CD4-positive, alpha-beta T cell (primary cell): ENCODE data around the gene METTL15. TPM values are rescaled to one million over a fixed set of nuclear protein-coding genes. Genes with fewer than 3 reads are reported as not detected.

Experiments used
- ATAC-seq: fragments of 200-7000 bp; cut with Tn5 transposase; one replicate; pipeline ENCODE4 v1.10.0; 2022; ENCODE audit warnings: mild to moderate bottlenecking; ENCODE audit not compliant: poor library complexity
- CTCF ChIA-PET: fragments of 350-600 bp; sonication (Branson Sonifier 250); formaldehyde crosslinking; loops from one replicate; lab custom pipeline; 2021; ENCODE audit warnings: antibody characterized with exemption, inconsistent platforms; lab: Charles Lee
- POLR2A ChIA-PET: fragments of 350-600 bp; sonication (Branson Sonifier 250); formaldehyde crosslinking; loops from one replicate; lab custom pipeline; 2021; ENCODE audit warnings: antibody characterized with exemption, inconsistent platforms; lab: Charles Lee
- DNase-seq, 14 experiments: peaks; one replicate each; pipeline ENCODE4 v3.0.0-alpha.2; 2013 to 2020; ENCODE audit warnings: mixed read lengths in 2 of 14
- H3K27ac ChIP-seq, 2 donors: one replicate each; pipeline versions ENCODE4 v1.5.1 to v1.7.0; 2013; ENCODE audit warnings: low read length in 2 of 2, low read depth in 1 of 2, mild to moderate bottlenecking in 1 of 2
- H3K27me3 ChIP-seq, 2 experiments: 1 replicate in 1 of 2; 2 replicates in 1 of 2; pipeline versions ENCODE4 v1.6.1 to v1.7.0; 2013; ENCODE audit warnings: low read length in 2 of 2, control low read depth in 1 of 2, mild to moderate bottlenecking in 1 of 2, moderate library complexity in 1 of 2; ENCODE audit not compliant: insufficient read depth in 2 of 2, control insufficient read depth in 1 of 2
- H3K36me3 ChIP-seq: one replicate; pipeline ENCODE4 v1.6.1; 2013; ENCODE audit warnings: low read length, control low read depth; ENCODE audit not compliant: insufficient read depth
- H3K4me1 ChIP-seq: one replicate; pipeline ENCODE4 v1.6.1; 2013; ENCODE audit warnings: low read length, control low read depth; ENCODE audit not compliant: insufficient read depth
- H3K4me3 ChIP-seq: one replicate; pipeline ENCODE4 v1.5.1; 2013; ENCODE audit warnings: mild to moderate bottlenecking, low read length, moderate library complexity
- H3K9me3 ChIP-seq, 2 experiments: 1 replicate in 1 of 2; 2 replicates in 1 of 2; pipeline versions ENCODE4 v1.6.1 to v1.7.0; 2013; ENCODE audit warnings: low read length in 2 of 2, mild to moderate bottlenecking in 2 of 2, control low read depth in 1 of 2, moderate library complexity in 1 of 2; ENCODE audit not compliant: control insufficient read depth in 1 of 2, insufficient read depth in 1 of 2
- H3K27ac Mint-ChIP-seq: one replicate; pipeline ENCODE4 v1.8.0; 2020; ENCODE audit warnings: mixed read lengths
- H3K27me3 Mint-ChIP-seq: one replicate; pipeline ENCODE4 v1.8.0; 2021; ENCODE audit warnings: mixed read lengths
- H3K36me3 Mint-ChIP-seq: one replicate; pipeline ENCODE4 v1.8.0; 2021; ENCODE audit warnings: low read depth, mixed read lengths
- H3K4me1 Mint-ChIP-seq: one replicate; pipeline ENCODE4 v1.8.0; 2021; ENCODE audit warnings: low read depth, mixed read lengths
- H3K4me3 Mint-ChIP-seq: one replicate; pipeline ENCODE4 v1.8.0; 2020; ENCODE audit warnings: mild to moderate bottlenecking, mixed read lengths
- H3K9me3 Mint-ChIP-seq: one replicate; pipeline ENCODE4 v1.8.0; 2020; ENCODE audit warnings: mixed read lengths
- intact Hi-C, 2 experiments: fragments of 100-400 bp; cut with DNase I in 1 of 2; cut with micrococcal nuclease in 1 of 2; formaldehyde crosslinking; loops; one replicate each; pipeline versions ENCODE4 v1.15.1 to v1.9.0; 2023 to 2025; cut with DNase I, micrococcal nuclease
- total RNA-seq, 174 experiments: library from RNA in 2 of 174; stranded (reverse) in 2 of 174; gene quantifications; one replicate each; pipeline ENCODE4 v1.2.3 and lab custom pipeline; 2021 to 2026
- TF ChIP-seq, protein P1 (sequence below): fragments of 200-600 bp; IDR thresholded peaks from one replicate; pipeline ENCODE4 v1.8.0; 2022; ENCODE audit warnings: antibody characterized with exemption, mild to moderate bottlenecking

Gene METTL15
- total RNA-seq, 2 experiments from 2014 or later: 3.5 to 4.4 TPM

DNA sequence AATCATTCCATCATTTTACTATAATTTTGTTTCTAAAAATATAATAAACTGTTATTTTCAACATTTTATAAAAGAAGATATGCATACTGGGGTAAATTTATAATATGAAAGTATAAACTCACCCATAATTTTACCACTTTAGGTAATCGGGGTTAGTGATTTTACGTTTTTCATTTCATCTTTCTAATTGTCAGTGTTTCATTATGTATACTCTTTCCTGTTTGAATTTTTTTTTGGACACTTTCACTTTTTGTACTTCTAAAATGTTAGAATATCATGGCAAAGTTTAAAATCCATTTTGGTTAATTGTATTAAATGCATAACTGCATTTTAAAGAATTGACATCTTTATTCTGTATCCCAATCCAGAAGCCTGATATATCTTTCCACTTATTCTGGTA, 115.8 kb downstream of the METTL15 start:
- Mint-ChIP-seq H3K27me3 (no peaks in the 10 kb centered on the region), H3K36me3 (peaks cover 38% of the 10 kb centered on the region), H3K4me1 (peaks cover 18% of the 10 kb centered on the region), H3K27ac (no peak overlapping the region), H3K9me3 (peaks cover 2% of the 10 kb centered on the region), H3K4me3 (no peak overlapping the region)
- no peak overlapping the region for H3K4me3 ChIP-seq
- CTCF ChIA-PET: no interaction called here
- H3K27ac ChIP-seq: no peak overlapping the region
- H3K36me3 ChIP-seq: no peaks in the 10 kb centered on the region
- ATAC-seq (no peak), DNase-seq (no peak)
- H3K9me3 ChIP-seq: peaks cover 0 to 3% of the 10 kb centered on the region in 2 experiments
- POLR2A ChIA-PET: no interaction called here
- no peaks in the 10 kb centered on the region for H3K27me3 ChIP-seq
- intact Hi-C loops: no loop called here
- no peaks in the 10 kb centered on the region for H3K4me1 ChIP-seq
- TF ChIP-seq, protein P1, sequence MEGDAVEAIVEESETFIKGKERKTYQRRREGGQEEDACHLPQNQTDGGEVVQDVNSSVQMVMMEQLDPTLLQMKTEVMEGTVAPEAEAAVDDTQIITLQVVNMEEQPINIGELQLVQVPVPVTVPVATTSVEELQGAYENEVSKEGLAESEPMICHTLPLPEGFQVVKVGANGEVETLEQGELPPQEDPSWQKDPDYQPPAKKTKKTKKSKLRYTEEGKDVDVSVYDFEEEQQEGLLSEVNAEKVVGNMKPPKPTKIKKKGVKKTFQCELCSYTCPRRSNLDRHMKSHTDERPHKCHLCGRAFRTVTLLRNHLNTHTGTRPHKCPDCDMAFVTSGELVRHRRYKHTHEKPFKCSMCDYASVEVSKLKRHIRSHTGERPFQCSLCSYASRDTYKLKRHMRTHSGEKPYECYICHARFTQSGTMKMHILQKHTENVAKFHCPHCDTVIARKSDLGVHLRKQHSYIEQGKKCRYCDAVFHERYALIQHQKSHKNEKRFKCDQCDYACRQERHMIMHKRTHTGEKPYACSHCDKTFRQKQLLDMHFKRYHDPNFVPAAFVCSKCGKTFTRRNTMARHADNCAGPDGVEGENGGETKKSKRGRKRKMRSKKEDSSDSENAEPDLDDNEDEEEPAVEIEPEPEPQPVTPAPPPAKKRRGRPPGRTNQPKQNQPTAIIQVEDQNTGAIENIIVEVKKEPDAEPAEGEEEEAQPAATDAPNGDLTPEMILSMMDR: no peak

DNA sequence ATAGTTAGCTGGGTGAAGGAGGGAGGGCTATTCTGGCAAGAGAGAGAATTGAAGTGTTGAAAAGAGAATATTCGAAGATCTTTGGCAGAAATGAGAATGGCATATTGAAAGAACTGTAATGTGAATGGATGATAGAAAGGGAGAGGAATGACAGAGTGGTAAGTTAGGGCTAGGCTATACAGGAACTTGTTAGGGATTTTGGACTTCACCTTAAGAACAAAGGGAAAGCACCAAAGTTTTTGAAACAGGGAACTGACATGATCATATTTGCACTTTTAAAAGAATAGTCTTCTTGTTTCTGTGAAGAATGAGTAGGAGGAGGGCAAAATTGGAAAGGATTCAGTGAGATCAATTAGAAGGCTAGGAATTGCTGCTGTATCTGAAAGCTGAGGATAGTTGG, 119.3 kb downstream of the METTL15 start:
- no peak overlapping the region for H3K27ac Mint-ChIP-seq
- Histone ChIP-seq H3K9me3 (no peaks in the 10 kb centered on the region), H3K4me3 (no peak overlapping the region), H3K27ac (no peak overlapping the region), H3K27me3 (no peaks in the 10 kb centered on the region), H3K36me3 (no peaks in the 10 kb centered on the region), H3K4me1 (no peaks in the 10 kb centered on the region)
- intact Hi-C loops: no loop called here
- DNase-seq (no peak), ATAC-seq (no peak)
- peaks cover 32% of the 10 kb centered on the region for H3K36me3 Mint-ChIP-seq
- POLR2A ChIA-PET: no interaction called here
- H3K27me3 Mint-ChIP-seq: no peaks in the 10 kb centered on the region
- H3K4me3 Mint-ChIP-seq: no peak overlapping the region
- no peaks in the 10 kb centered on the region for H3K9me3 Mint-ChIP-seq
- TF ChIP-seq, protein P1: no peak
- no peaks in the 10 kb centered on the region for H3K4me1 Mint-ChIP-seq
- CTCF ChIA-PET: no interaction called here

DNA sequence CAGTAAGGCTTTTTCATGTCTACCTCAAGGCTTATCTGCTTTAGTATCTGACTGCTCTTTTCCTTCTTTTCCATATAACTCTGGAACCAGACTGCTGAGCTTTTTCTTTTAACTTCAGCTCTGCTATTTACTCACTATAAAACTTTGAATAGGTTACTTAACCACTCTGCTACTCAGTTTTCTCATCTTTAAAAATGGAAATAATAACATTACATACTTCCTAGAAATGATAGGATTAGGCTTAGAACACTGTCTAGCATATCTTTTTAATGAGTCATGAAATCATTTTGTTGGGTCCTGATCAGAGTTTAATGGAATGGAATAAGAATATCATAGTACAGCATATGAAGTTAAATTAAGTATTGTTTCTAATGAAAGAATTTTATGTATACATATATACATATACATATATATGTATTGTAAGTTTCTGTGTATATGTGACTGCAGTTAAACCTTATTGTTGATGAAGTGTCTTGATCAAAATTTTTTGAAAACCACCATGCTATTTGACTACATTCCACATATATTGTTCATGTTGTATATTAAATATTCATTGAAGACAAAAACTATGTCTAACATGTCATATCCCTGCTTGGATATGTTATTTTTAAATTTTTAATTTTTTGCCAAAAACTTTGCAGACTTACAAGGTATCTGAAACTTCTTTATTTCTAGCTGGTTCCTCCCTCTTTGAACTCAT, 120.2 kb downstream of the METTL15 start:
- no peak overlapping the region for H3K4me3 Mint-ChIP-seq

More for the DNA sequence above, 120.2 kb downstream of the METTL15 start:
- TF ChIP-seq, protein P1: no peak
- no peak overlapping the region for H3K27ac ChIP-seq
- no peaks in the 10 kb centered on the region for H3K27me3 Mint-ChIP-seq
- no peak overlapping the region for H3K27ac Mint-ChIP-seq
- intact Hi-C loops: no loop called here
- no peak overlapping the region for H3K4me3 ChIP-seq
- H3K9me3 Mint-ChIP-seq: no peaks in the 10 kb centered on the region
- ATAC-seq (no peak), DNase-seq (no peak)
- H3K9me3 ChIP-seq: no peaks in the 10 kb centered on the region
- POLR2A ChIA-PET: no interaction called here
- no peaks in the 10 kb centered on the region for H3K27me3 ChIP-seq
- no peaks in the 10 kb centered on the region for H3K4me1 ChIP-seq
- H3K36me3 ChIP-seq: no peaks in the 10 kb centered on the region
- H3K4me1 Mint-ChIP-seq: no peaks in the 10 kb centered on the region
- peaks cover 37% of the 10 kb centered on the region for H3K36me3 Mint-ChIP-seq
- CTCF ChIA-PET: no interaction called here
